C1 segment of cervical spinal cord (tissue), 14 donors: ENCODE measurements around the gene ADGRF4.

Experiments used
- DNase-seq, 14 donors: peaks; one replicate each; lab custom pipeline; 2025; lab: John Stamatoyannopoulos, UW

ADGRF4 gene, protein sequence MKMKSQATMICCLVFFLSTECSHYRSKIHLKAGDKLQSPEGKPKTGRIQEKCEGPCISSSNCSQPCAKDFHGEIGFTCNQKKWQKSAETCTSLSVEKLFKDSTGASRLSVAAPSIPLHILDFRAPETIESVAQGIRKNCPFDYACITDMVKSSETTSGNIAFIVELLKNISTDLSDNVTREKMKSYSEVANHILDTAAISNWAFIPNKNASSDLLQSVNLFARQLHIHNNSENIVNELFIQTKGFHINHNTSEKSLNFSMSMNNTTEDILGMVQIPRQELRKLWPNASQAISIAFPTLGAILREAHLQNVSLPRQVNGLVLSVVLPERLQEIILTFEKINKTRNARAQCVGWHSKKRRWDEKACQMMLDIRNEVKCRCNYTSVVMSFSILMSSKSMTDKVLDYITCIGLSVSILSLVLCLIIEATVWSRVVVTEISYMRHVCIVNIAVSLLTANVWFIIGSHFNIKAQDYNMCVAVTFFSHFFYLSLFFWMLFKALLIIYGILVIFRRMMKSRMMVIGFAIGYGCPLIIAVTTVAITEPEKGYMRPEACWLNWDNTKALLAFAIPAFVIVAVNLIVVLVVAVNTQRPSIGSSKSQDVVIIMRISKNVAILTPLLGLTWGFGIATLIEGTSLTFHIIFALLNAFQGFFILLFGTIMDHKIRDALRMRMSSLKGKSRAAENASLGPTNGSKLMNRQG

GRCh38 chr6:47698342-47698787, at the start of gene ADGRF4:
ADGRF4 (plus strand) TSS chr6:47698580; CDS start chr6:47707246, 8,666 bp downstream.
- DNase-seq: peak in 1 of 14 donors; percentile 5

- DNase-seq: no peak
Observed at GRCh38 chr6:47650553-47651432, 47.6 kb upstream of the ADGRF4 start.

- DNase-seq: no peak
Observed at GRCh38 chr6:47651505-47651944, 46.9 kb upstream of the ADGRF4 start.

DNA sequence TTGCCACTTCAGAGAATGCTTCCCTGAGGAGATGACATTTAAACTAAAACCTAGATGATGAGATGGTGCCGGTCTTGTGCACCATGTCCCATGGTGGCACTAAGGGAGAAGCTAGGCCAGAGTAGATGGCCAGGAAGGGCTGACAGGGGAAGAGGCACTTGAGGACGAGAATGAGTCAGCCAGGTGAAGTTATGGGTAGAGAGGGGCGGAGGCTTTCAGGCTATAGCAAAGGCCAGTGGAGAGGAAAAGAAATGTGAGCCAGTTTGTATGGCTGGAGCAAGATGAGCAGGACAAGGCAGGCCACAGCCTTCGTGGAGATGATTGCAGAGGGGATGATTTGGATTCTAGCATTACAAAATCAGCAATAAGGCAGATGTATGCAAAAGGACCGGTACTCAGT, 44.7 kb upstream of the ADGRF4 start:
- no peak for DNase-seq

GRCh38 chr6:47654255-47654654, 44.1 kb upstream of the ADGRF4 start:
- DNase-seq: no peak

DNA sequence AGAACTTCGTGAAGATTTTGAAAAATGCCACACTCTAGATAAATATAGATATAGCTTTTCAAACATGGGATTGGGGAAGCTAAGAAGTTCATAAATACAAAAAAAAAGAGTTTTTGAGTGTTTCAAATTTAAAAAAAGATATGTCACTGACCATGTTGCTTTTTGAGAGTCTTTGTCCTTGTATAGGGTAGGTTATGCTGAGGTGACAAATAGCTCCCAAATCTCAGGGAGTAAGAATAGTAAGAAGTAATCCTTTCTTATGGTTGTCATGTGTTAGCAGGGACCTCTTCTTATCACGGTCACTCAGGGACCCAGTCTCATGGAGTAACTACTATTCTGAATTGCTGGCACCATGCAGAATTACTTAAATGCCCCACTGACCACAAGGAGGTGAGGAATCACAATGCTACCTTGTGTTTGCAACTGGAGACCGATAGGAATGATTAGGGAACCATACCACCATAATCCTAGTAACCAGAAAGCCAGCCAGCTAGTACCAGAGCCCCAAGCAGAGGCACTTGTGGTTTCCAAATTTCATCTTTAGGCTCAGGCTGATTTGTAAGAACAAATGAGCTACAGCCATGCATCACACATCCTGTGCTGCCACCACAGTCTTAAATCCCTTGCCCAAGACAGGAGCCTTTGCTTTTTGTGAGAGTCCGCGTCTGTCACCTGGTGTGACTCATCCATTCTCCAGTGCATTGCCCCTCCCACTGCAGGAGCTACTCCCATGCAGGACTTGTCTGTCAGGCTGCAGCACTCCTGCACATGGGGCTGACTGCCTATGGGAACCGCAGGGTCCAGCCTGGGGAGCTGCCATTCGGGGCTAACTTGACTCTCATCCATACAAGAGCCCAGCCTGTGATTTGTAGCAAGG, 42.4 kb upstream of the ADGRF4 start:
- no peak for DNase-seq

- no peak for DNase-seq
Observed at GRCh38 chr6:47661960-47662359, 36.4 kb upstream of the ADGRF4 start.

DNA sequence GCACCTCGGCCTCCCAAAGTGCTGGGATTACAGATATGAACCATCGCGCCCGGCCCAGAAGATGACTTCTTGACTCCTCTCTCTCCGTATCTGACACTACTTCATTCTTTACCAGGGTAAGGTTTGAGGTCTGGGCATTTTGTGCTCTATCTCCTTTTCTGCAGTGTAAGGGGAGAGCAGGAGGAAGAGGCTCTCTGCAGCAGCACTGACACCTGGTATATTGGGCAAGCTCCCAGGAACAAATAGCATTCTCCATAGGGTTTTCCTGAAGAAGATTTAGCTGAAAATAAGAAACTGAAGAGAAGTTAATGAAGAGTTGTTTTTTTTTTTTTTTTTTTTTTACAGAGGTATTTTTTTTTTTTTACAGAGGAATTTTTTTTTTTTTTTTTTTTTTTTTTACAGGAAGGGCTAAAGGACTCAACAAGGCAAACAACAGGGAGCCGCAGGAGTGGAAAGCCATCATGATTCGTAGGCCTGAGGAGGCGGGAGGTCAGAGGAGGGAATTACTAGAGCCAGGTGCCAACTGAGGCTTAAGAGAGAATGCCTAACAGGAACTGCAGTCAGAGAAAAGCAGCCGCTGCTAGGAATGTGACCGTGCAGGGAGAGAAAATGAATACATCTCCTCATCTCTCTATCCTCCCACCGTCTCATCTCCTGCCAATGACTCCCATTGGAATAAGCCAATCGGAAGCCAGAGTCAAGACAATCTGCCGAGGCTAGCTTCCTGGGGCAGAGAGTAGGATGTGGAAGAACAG, 34.7 kb upstream of the ADGRF4 start:
- DNase-seq: peak in 1 of 14 donors; percentile 66

GRCh38 chr6:47665112-47665511, 33.3 kb upstream of the ADGRF4 start:
- DNase-seq: no peak

DNA sequence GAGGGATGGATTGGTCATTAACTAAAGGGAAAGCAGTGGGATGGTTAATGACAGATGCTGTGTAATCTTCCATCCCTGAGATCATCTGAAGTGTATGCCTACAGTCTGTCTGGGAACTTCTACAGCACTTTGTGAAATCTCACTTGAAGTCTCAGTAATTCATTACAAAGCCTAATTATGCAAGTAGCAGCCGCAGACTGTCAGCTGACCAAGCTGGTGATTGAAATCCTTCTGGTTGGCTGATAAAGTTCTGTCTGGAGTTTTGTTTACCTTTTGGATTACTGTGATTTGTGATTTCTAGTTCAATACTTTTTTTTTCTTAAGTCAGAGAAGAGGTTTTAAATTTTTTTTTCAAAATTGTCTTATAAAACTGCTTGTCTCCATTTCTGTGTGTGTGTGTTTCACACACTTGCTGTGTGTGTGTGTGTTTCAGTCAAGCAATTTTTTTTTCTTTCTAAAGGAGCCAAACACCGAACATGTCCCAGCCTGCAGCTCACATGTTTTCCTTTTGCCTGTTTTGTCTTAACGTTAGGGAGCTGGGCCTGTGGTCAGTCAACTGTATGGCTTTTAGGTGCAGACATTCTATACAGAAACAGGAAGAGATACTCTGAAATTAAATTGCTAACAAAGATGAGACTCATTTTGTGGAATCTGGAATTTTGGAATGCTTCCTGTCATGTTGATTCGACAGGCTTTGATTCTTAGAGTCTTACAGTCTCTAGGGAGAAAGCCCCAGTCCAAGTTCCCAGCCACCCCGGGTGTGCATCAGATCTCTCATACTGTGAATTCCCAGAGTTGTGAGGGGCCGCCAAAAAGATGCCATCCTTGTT, 28.5 kb upstream of the ADGRF4 start:
- no peak for DNase-seq

DNA sequence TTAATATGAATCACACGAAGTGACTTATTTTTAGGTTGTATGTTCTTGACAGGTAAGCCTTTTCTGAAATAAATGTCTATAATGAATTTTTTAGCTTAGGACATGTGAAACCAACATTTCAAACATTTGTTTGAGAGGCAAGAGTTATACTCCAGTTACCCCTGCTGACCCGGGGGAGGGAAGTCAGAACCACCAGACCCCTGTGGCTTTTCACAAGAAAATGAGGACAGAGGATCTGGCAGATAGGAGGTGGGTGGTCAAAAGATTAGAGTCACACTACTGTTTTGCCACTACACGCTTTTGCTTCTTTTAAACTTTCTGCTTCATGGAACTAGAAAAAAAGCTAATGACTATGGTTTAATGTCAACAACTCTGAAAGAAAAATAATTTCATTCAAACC, 27.5 kb upstream of the ADGRF4 start:
- DNase-seq: no peak

- no peak for DNase-seq
Observed at GRCh38 chr6:47671777-47672176, 26.6 kb upstream of the ADGRF4 start.

GRCh38 chr6:47672816-47673215, 25.6 kb upstream of the ADGRF4 start:
- no peak for DNase-seq

- DNase-seq: no peak
Observed at GRCh38 chr6:47674673-47675072, 23.7 kb upstream of the ADGRF4 start.

GRCh38 chr6:47677381-47678100, 20.8 kb upstream of the ADGRF4 start:
- DNase-seq: peak in 1 of 14 donors; percentile 85

- peak in 1 of 14 donors; percentile 72 for DNase-seq
Observed at GRCh38 chr6:47678739-47679138, 19.6 kb upstream of the ADGRF4 start.

GRCh38 chr6:47679322-47679906, 19.0 kb upstream of the ADGRF4 start:
- no peak for DNase-seq

- no peak for DNase-seq
Observed at GRCh38 chr6:47680051-47680450, 18.3 kb upstream of the ADGRF4 start.
